Activated CD8-positive, alpha-beta T cell treated with anti-CD3 and anti-CD28 coated beads for 36 hours (primary cell): ENCODE results near the gene MDC1. TPM values are rescaled to one million over a fixed set of nuclear protein-coding genes. Genes with fewer than 3 reads are reported as not detected.
"Not testable (repeated sequence)": the region's sequence is repeated elsewhere in the genome, so short reads cannot be mapped to it uniquely, and the experiment has no call there.

ENCODE experiments used
- ATAC-seq: fragments of 200-7000 bp; cut with Tn5 transposase; one replicate; pipeline ENCODE4 v1.10.0; 2021; ENCODE audit warnings: mild to moderate bottlenecking, moderate library complexity
- CTCF ChIA-PET: fragments of 350-600 bp; sonication (Branson Sonifier 250); formaldehyde crosslinking; loops from one replicate; lab custom pipeline; 2021; ENCODE audit warnings: antibody characterized with exemption; lab: Charles Lee
- POLR2A ChIA-PET: fragments of 350-600 bp; sonication (Branson Sonifier 250); formaldehyde crosslinking; loops from one replicate; lab custom pipeline; 2021; ENCODE audit warnings: antibody characterized with exemption; lab: Charles Lee
- DNase-seq: peaks from one replicate; pipeline ENCODE4 v3.0.0-alpha.2; 2020
- H3K27ac Mint-ChIP-seq: one replicate; pipeline ENCODE4 v1.8.0; 2021; ENCODE audit warnings: mild to moderate bottlenecking, mixed read lengths
- H3K27me3 Mint-ChIP-seq: one replicate; pipeline ENCODE4 v1.8.0; 2021; ENCODE audit warnings: mixed read lengths
- H3K36me3 Mint-ChIP-seq: one replicate; pipeline ENCODE4 v1.8.0; 2021; ENCODE audit warnings: low read depth, mixed read lengths
- H3K4me1 Mint-ChIP-seq: one replicate; pipeline ENCODE4 v1.8.0; 2021; ENCODE audit warnings: low read depth, mixed read lengths
- H3K4me3 Mint-ChIP-seq: one replicate; pipeline ENCODE4 v1.8.0; 2021; ENCODE audit warnings: mild to moderate bottlenecking, moderate library complexity, mixed read lengths
- H3K9me3 Mint-ChIP-seq: one replicate; pipeline ENCODE4 v1.8.0; 2021; ENCODE audit warnings: mixed read lengths
- intact Hi-C: fragments of 100-400 bp; cut with micrococcal nuclease; formaldehyde crosslinking; loops from one replicate; pipeline ENCODE4 v1.10.0; 2022
- total RNA-seq, 2 experiments: library from RNA; stranded (reverse); gene quantifications; one replicate each; pipeline ENCODE4 v1.2.3, GENCODE V29; 2021
- TF ChIP-seq, protein P1 (sequence below): fragments of 200-600 bp; IDR thresholded peaks from one replicate; pipeline ENCODE4 v1.8.0; 2022; ENCODE audit warnings: antibody characterized with exemption, mild to moderate bottlenecking

Gene MDC1
- total RNA-seq, 2 experiments from 2014 or later: 80.4 to 90.7 TPM

GRCh38 chr6:30727920-30728553, 11.0 kb upstream of the MDC1 start:
- POLR2A ChIA-PET: interaction anchor here (0.6 to 22.1 kb wide), 6 partner anchors 6 to 828 kb away, joined by 3 to 500 read pairs (median 4); partner anchors contain the start of gene DHX16
- Mint-ChIP-seq H3K9me3 (no peaks in the 10 kb centered on the region), H3K27ac (peak overlapping the region; percentile 55), H3K27me3 (no peaks in the 10 kb centered on the region), H3K4me3 (no peak overlapping the region), H3K4me1 (peaks cover 53% of the 10 kb centered on the region), H3K36me3 (peaks cover 67% of the 10 kb centered on the region)
- no peak for ATAC-seq
- no peak for DNase-seq
- CTCF ChIA-PET: interaction anchor here (0.7 to 25.8 kb wide), 9 partner anchors 10 to 359 kb away, joined by 3 to 704 read pairs (median 3); partner anchors contain the start of gene DHX16
- TF ChIP-seq, protein P1, sequence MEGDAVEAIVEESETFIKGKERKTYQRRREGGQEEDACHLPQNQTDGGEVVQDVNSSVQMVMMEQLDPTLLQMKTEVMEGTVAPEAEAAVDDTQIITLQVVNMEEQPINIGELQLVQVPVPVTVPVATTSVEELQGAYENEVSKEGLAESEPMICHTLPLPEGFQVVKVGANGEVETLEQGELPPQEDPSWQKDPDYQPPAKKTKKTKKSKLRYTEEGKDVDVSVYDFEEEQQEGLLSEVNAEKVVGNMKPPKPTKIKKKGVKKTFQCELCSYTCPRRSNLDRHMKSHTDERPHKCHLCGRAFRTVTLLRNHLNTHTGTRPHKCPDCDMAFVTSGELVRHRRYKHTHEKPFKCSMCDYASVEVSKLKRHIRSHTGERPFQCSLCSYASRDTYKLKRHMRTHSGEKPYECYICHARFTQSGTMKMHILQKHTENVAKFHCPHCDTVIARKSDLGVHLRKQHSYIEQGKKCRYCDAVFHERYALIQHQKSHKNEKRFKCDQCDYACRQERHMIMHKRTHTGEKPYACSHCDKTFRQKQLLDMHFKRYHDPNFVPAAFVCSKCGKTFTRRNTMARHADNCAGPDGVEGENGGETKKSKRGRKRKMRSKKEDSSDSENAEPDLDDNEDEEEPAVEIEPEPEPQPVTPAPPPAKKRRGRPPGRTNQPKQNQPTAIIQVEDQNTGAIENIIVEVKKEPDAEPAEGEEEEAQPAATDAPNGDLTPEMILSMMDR: no peak
- intact Hi-C loops: no loop called here

GRCh38 chr6:30726506-30727413, 9.7 kb upstream of the MDC1 start:
- TF ChIP-seq, protein P1: no peak
- DNase-seq (no peak), ATAC-seq (no peak)
- ChIA-PET POLR2A (interaction anchor here (0.6 to 22.1 kb wide), 9 partner anchors 7 to 151 kb away, joined by 3 to 500 read pairs (median 4); partner anchors contain the start of genes DHX16 and IER3), CTCF (interaction anchor here (0.8 to 25.8 kb wide), 5 partner anchors 12 to 185 kb away, joined by 3 to 704 read pairs (median 3); partner anchors contain the start of gene DHX16)
- Mint-ChIP-seq H3K27me3 (no peaks in the 10 kb centered on the region), H3K36me3 (peaks cover 71% of the 10 kb centered on the region), H3K4me1 (peaks cover 50% of the 10 kb centered on the region), H3K4me3 (no peak overlapping the region), H3K27ac (peak overlapping the region; percentile 68), H3K9me3 (no peaks in the 10 kb centered on the region)
- intact Hi-C loops: no loop called here

- TF ChIP-seq, protein P1: no peak
- peaks cover 75% of the 10 kb centered on the region for H3K36me3 Mint-ChIP-seq
- H3K27ac Mint-ChIP-seq: peak overlapping the region; percentile 67
- H3K9me3 Mint-ChIP-seq: no peaks in the 10 kb centered on the region
- no peaks in the 10 kb centered on the region for H3K27me3 Mint-ChIP-seq
- ATAC-seq: no peak
- ChIA-PET CTCF (interaction anchor here (1.3 to 25.8 kb wide), 3 partner anchors 18 to 185 kb away, joined by 3 to 704 read pairs (median 4); partner anchors contain the start of genes DHX16 and IER3), POLR2A (interaction anchor here (0.6 to 22.1 kb wide), 9 partner anchors 8 to 93 kb away, joined by 3 to 500 read pairs (median 4); partner anchors contain the start of genes DHX16 and IER3)
- H3K4me3 Mint-ChIP-seq: peak overlapping the region; percentile 19
- no peak for DNase-seq
- H3K4me1 Mint-ChIP-seq: peaks cover 45% of the 10 kb centered on the region
- intact Hi-C loops: no loop called here
Observed at GRCh38 chr6:30725713-30726505, 8.8 kb upstream of the MDC1 start.

DNA sequence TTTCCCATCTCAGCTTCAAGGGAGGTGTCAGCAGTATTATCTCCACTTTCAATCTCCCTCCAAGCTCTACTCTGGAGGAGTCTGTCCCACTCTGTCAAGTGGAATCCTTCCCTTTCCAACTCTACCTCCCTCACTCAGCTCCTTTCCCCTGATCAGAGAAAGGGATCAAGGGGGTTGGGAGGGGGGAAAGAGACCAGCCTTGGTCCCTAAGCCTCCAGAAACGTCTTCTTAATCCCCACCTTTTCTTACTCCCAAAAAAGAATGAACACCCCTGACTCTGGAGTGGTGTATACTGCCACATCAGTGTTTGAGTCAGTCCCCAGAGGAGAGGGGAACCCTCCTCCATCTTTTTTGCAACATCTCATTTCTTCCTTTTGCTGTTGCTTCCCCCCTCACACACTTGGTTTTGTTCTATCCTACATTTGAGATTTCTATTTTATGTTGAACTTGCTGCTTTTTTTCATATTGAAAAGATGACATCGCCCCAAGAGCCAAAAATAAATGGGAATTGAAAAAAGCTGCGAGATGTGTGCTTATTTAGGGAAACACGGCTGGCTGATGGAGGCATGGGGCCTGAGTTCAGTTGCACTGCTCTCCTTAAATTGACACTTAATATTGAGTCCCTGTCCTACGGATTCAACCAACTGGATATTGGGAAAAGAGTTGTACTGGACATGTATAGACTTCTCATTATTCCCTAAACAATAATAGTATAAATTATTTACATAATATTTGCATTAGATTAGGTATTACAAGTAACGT, 8.0 kb upstream of the MDC1 start:
- intact Hi-C loops: no loop called here
- Mint-ChIP-seq H3K4me1 (peaks cover 36% of the 10 kb centered on the region), H3K9me3 (no peaks in the 10 kb centered on the region), H3K27ac (peak overlapping the region; percentile 84), H3K4me3 (peak overlapping the region; percentile 80), H3K27me3 (no peaks in the 10 kb centered on the region), H3K36me3 (peaks cover 74% of the 10 kb centered on the region)
- ATAC-seq (no peak), DNase-seq (no peak)
- CTCF ChIA-PET: interaction anchor here (1.8 to 25.8 kb wide), 3 partner anchors 10 to 48 kb away, joined by 4 to 704 read pairs (median 54); partner anchors contain the start of genes DHX16 and IER3
- POLR2A ChIA-PET: interaction anchor here (0.7 to 22.1 kb wide), 11 partner anchors 9 to 234 kb away, joined by 3 to 500 read pairs (median 4); partner anchors contain the start of genes ATAT1, DHX16, MRPS18B and PPP1R10
- TF ChIP-seq, protein P1: no peak

DNA sequence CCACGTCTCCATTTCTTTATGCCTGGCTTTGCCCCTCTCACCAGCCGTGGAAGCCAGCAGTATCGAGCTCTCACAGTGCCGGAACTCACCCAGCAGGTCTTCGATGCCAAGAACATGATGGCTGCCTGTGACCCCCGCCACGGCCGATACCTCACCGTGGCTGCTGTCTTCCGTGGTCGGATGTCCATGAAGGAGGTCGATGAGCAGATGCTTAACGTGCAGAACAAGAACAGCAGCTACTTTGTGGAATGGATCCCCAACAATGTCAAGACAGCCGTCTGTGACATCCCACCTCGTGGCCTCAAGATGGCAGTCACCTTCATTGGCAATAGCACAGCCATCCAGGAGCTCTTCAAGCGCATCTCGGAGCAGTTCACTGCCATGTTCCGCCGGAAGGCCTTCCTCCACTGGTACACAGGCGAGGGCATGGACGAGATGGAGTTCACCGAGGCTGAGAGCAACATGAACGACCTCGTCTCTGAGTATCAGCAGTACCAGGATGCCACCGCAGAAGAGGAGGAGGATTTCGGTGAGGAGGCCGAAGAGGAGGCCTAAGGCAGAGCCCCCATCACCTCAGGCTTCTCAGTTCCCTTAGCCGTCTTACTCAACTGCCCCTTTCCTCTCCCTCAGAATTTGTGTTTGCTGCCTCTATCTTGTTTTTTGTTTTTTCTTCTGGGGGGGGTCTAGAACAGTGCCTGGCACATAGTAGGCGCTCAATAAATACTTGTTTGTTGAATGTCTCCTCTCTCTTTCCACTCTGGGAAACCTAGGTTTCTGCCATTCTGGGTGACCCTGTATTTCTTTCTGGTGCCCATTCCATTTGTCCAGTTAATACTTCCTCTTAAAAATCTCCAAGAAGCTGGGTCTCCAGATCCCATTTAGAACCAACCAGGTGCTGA, 7.0 kb upstream of the MDC1 start:
- DNase-seq, H3K9me3 Mint-ChIP-seq, intact Hi-C loops, ATAC-seq, H3K27me3 Mint-ChIP-seq: not testable (repeated sequence)
- Mint-ChIP-seq H3K4me1 (peaks cover 38% of the 10 kb centered on the region), H3K4me3 (peak overlapping the region; percentile 80), H3K27ac (peak overlapping the region; percentile 84), H3K36me3 (peaks cover 68% of the 10 kb centered on the region)
- ChIA-PET CTCF (interaction anchor here (1.1 to 25.8 kb wide), 6 partner anchors 11 to 231 kb away, joined by 3 to 704 read pairs (median 6); partner anchors contain the start of genes DHX16 and IER3), POLR2A (interaction anchor here (0.7 to 22.1 kb wide), 10 partner anchors 10 to 233 kb away, joined by 3 to 500 read pairs (median 4); partner anchors contain the start of genes ATAT1, DHX16, MRPS18B and NRM)
